ENCODE results near the gene ACBD7.

- no peak for TF ChIP-seq CTCF (IDR thresholded peaks at IDR 0.05)
- TF ChIP-seq POLR2A (IDR thresholded peaks at IDR 0.05) = no peak
These were observed 35.5 kb downstream of the ACBD7 start for GRCh38 chr10:15053061-15053460.
